Left lobe of liver (tissue), 2 donors: Measurements from ENCODE around the gene NFIX. TPM values are rescaled to one million over a fixed set of nuclear protein-coding genes. Genes with fewer than 3 reads are reported as not detected.
A peak's percentile ranks its signal among the peaks of the same experiment; 100 is the strongest.

Source experiments
- ATAC-seq: fragments of 200-7000 bp; cut with Tn5 transposase; one replicate; pipeline ENCODE4 v1.9.1; 2020; ENCODE audit warnings: mild to moderate bottlenecking, moderate library complexity
- DNase-seq: peaks from one replicate; pipeline ENCODE4 v3.0.0-alpha.2; 2020; ENCODE audit warnings: low spot score
- total RNA-seq: library from RNA; stranded (reverse); gene quantifications from one replicate; pipeline ENCODE4 v1.2.1, GENCODE V29; 2021
- donor health status: DM: no; HTN: no; CAD: no; lungs with moderate emphysema.
- donor health status: DM: no; HTN: yes; CAD: no.

Gene NFIX
- total RNA-seq, 1 donor from 2014 or later, result 41.4 TPM

- DNase-seq, result no peak
- peak; percentile 40 for ATAC-seq
Measured at GRCh38 chr19:13018035-13018914, 23.0 kb downstream of the NFIX start.

- ATAC-seq (no peak), DNase-seq (no peak)
Measured at GRCh38 chr19:13019332-13019731, 24.1 kb downstream of the NFIX start.

- ATAC-seq (no peak), DNase-seq (no peak)
Measured at GRCh38 chr19:13020002-13020414, 24.7 kb downstream of the NFIX start.

- ATAC-seq (peak; percentile 36), DNase-seq (no peak)
Measured at GRCh38 chr19:13022111-13022858, 27.0 kb downstream of the NFIX start.

GRCh38 chr19:13022859-13023636, 27.8 kb downstream of the NFIX start:
- ATAC-seq, result peak; percentile 82
- peak; percentile 85 for DNase-seq

GRCh38 chr19:13023656-13024055, 28.4 kb downstream of the NFIX start:
- ATAC-seq (no peak), DNase-seq (no peak)

GRCh38 chr19:13024126-13024950, 29.1 kb downstream of the NFIX start:
- peak; percentile 60 for DNase-seq
- peak; percentile 31 for ATAC-seq

GRCh38 chr19:13024951-13025697, 29.8 kb downstream of the NFIX start:
- DNase-seq (no peak), ATAC-seq (no peak)

- no peak for DNase-seq
- ATAC-seq, result no peak
Measured at GRCh38 chr19:13025819-13026456, 30.7 kb downstream of the NFIX start.

GRCh38 chr19:13026462-13027370, 31.4 kb downstream of the NFIX start:
- ATAC-seq, result peak; percentile 63

GRCh38 chr19:13027557-13027956, 32.3 kb downstream of the NFIX start:
- DNase-seq (no peak), ATAC-seq (no peak)

More at GRCh38 chr19:13026462-13027370, 31.4 kb downstream of the NFIX start:
- peak; percentile 75 for DNase-seq

- DNase-seq (no peak), ATAC-seq (no peak)
Measured at GRCh38 chr19:13028027-13028426, 32.8 kb downstream of the NFIX start.

GRCh38 chr19:13029301-13029880, 34.1 kb downstream of the NFIX start:
- ATAC-seq, result no peak

GRCh38 chr19:13029893-13030292, 34.6 kb downstream of the NFIX start:
- ATAC-seq (peak; percentile 9), DNase-seq (no peak)

More at GRCh38 chr19:13029301-13029880, 34.1 kb downstream of the NFIX start:
- no peak for DNase-seq

- ATAC-seq (peak; percentile 25), DNase-seq (no peak)
Measured at GRCh38 chr19:13031917-13032623, 36.8 kb downstream of the NFIX start.

GRCh38 chr19:13032837-13033236, 37.6 kb downstream of the NFIX start:
- no peak for DNase-seq
- no peak for ATAC-seq

- ATAC-seq (no peak), DNase-seq (no peak)
Measured at GRCh38 chr19:13033244-13033643, 38.0 kb downstream of the NFIX start.
